Activated T-cell treated with anti-CD3 and anti-CD28 coated beads, Interleukin-2, amount 50 U/mL, for 48 hours (primary cell): Measurements from ENCODE around the gene BRI3BP.
"Not testable (repeated sequence)": the region's sequence is repeated elsewhere in the genome, so short reads cannot be mapped to it uniquely, and the experiment has no call there.

ENCODE experiments used
- DNase-seq, 2 experiments: peaks; one replicate each; pipeline ENCODE4 v3.0.0-alpha.2; 2020

BRI3BP gene

DNA sequence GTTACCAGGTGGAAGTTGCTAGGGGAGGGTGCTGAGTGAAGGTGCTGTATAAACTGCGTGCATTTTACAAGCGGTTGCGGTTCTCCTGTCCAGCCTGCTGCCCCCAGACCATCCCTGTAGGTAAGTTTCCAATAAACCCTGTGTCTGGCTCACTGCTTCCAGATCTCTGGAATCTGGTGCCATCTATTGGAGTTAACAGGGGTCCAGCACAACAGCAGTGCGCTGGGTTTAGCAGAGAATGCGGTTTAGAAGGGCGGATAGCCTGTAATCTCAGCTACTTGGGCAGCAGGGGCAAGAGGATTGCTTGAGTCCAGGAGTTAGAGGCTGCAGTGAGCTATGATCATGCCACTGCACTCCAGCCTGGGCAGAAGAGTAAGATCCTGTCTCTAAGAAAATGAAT, 76.7 kb downstream of the BRI3BP start:
- DNase-seq, result no peak

DNA sequence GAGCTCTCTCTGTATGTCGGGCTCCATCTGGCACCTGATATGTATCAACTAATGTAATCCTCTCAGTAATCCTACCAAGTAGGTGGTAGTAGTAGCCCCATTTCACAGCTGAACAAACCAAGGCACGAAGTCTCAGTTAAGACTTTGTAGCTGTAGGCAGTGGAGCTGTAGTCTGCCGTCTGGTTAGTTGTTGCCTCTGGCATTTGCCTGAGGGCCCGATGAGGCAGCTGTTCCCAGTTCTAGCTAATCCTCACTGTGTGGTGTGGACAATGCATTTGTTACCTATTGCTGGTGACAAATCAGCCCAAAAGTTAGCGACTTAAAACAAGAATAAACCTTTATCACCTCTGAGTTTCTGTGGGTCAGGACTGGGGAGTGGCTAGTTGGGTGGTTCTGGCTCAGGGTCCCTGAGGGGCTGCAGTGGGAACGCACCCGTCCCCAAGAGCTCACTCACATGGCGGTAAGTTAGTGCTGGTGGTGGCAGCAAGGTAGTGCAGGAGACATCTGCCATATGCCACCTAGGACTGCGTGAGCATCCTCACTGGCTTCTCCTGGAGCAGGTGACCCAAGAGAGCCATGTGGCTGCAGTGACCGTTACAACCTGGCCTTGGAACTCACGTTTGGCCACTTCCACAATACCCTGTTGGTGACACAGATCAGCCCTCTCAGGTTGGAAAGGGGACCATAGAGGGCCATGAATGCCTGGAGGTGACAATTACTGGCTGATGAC, 77.4 kb downstream of the BRI3BP start:
- no peak for DNase-seq

DNA sequence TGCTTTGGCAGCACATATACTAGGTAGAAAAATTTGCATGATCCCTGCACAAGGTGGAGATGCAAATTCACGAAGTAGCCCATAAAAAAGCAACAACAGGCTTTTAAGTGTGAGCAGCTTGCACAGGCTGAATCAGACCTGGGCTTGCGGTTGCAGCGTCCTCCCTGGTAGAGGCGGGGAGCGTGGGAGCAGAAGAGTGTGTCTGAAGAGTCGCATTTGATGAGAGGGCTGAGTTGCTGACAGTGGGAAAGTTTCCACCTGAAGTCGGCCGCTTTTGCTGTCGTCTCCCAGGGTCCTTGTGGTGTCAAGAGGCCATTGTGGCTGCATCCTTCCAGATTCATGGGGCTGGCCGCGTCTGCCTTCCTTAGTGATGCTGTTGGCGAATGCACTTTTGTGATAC, 78.0 kb downstream of the BRI3BP start:
- no peak for DNase-seq

DNA sequence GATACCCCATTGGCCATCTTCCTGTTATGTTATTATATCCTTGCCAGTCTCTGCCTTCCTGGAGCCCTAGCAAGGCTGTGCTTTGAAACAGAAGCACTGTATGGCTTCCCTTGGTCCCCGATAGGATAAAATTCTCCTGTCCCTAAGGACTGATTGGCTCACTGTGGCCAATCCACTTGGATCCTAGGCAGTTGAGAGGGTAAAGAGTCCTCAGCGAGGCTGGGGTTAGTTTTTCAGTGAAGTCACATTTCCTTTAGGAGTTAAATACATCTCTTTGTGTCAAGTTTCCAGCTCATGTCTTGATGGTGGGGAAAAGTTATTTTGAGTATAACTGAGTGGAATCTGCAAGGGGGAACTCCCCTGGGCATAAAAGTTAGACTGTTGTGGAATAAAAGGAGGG, 79.1 kb downstream of the BRI3BP start:
- DNase-seq, result no peak

DNA sequence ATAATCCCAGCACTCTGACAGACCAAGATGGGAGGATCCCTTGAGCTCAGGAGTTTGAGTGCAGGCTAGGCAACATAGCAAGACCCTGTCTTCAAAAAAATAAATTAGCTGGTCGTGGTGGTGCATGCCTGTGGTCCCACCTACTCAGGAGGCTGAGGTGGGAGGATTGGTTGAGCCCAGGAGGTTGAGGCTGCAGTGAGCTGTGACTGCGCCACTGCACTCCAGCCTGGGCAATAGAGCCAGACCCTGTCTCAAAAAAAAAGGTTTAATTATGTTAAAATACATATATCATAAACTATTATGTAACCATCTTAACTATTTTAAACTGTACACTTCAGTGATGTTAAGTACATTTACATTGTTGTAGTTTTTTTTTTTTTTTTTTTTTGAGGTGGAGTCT, 80.8 kb downstream of the BRI3BP start:
- not testable (repeated sequence) for DNase-seq

DNA sequence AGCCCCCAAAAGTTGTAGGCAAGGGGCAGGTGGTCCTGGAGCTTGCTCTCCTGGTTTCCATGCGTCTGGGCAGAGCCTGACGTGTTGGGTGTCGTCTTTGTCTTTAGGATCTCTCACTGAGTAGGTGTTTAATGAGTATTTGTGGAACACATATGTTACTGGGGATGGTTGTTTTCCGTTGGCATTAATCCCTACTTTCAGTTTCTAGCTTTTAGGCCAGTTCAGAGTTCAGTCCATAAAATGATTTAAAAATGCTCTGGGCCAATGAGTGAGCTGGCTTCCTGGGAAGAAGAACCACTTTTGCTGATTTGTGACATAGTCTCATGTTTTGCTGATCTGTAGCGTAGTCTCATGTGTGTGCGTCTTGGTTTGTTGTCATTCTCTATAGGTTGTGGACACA, 82.7 kb downstream of the BRI3BP start:
- DNase-seq, result no peak

DNA sequence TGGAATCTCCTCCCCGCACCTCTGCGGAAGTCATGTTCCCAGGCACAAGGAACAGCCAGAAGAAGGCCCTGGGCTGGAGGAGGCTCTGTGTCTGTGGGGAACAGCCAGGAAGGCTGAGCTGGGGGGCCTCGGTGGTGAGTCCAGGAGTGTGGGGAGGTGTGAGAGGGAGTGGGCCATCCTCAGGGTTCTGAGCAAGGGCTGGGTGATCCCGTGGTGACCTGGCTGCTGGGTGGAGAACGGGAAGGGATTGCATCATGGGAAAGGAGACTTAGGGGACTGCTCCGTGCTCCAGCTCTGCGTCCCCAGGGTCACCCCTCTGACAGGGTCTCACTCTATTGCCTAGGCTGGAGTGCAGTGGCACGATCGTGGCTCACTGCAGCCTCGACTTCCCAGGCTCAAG, 85.6 kb downstream of the BRI3BP start:
- DNase-seq, result no peak

DNA sequence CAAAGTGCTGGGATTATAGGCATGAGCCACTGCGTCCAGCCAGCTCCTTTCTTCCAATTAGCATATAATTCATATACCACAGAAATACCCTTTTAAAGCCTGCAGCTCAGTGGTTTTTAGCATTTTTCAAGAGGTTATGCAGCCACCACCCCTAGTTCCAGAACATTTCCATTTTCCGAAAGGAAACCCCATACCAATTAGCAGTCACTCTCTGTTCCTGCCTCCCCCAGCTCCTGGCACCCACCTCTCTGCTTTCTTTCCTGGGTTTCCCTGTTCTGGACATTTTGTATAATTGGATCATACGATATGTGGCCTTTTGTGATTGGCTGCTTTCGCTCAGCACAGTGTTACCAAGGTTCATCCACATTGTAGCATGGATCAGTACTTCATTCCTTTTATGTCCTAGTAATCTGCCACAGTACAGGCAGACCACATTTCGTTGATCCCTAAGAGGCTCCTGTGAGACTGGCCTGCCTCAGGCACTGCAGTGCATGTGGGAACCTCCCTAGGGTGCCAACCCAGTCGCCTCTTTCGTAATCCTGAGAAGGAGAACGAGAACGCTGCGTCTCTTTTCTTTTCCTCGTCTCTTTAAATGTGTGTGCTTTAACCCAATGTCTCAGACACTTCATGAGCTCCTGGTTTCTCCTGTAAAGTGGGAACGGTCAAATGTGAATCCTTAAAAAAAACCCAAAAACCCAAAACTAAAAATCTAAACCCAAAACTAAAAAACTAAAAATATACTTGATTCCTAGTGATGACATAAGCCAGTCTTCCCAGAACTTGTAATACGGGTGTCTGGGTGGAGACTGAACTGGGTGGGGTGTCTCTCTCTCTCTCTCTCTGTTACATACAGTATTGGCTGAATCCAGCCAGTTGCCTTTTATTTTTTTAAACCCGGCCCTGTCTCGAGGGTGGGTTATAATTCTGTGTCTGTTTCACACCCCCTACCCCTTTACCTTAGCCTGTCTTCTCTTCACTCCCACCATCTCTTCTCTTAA, 86.5 kb downstream of the BRI3BP start:
- DNase-seq, result no peak
